GM21619 (cell line): ENCODE measurements around the gene SVIL.
"Not testable (repeated sequence)": the region's sequence is repeated elsewhere in the genome, so short reads cannot be mapped to it uniquely, and the experiment has no call there.

ENCODE experiments used
- ATAC-seq: cut with Tn5 transposase; IDR thresholded peaks from one replicate; pipeline ENCODE4 v1.9.1; 2021; ENCODE audit not compliant: unreplicated experiment

Gene SVIL

DNA sequence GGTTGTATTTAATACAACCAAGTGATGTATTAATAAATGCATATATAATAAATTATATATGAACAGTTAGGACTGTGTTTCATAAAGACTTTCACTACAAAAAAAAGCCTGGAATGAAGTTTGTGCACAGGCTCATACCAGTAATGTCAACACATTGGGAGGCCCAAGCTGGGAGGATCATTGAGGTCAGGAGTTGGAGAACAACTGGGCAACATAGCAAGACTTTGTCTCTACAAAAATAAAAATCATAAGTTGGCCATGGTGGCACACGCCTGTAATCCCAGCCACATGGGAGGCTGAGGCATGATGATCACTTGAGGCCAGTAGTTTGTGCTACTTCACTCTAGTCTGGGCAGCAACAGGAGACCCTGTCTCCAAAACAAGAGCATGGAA lies 15.8 kb upstream of the SVIL start:
- no peak for ATAC-seq

DNA sequence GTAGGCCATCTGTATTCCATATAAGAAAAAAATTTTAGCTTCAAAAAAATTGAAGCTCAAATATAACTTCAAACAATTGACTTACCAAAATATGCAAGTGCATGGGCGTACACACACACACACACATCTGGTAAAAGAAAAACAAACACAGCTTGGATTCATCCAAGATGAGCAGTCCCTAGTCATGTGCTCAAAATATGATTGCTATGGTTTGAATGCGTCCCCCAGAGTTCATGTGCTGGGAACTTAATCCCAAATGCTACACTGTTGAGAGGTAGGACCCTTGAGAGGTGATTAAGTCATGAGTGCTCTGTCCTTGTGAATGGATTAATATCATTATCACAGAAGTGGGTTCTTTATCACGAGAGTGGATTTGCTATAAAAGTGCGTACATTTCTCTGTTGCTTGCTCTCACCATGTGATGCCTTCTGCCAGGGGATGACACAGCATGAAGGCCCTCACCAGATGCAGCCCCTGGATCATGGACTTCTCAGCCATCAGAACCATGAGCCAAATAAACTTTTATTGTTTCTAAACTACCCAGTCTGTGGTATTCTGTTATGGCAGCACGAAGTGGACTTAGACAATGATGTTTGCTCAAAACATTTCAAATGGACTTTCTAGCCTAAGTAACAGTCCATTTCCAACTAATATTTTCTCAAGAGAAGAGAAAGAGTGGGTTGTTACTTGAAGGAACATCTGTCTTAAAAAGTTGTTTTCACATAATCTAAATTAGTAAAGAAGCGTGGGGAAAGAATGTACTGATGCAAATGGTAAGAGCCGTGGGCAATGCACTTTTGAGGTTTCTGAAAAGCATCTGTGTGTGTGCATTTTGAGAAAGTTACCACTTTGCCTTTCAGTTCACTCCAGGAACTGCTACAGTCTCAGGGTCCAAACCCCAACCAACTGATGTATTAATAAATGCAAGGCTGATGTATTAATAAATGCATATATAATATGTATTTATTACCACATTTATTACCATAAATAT lies 15.1 kb upstream of the SVIL start:
- no peak for ATAC-seq

DNA sequence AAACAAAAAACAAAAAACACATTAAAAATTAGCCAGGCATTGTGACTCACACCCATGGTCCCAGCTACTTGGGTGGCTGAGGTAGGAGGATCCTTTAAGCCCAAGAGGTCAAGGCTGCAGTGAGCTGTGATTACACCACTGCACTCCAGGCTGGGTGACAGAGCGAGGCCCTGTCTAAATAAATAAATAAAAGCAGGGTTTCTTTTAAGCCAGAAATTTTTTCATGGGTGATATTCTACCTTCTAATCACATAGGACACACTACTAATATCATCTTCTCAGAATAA lies 14.2 kb upstream of the SVIL start:
- ATAC-seq: no peak

DNA sequence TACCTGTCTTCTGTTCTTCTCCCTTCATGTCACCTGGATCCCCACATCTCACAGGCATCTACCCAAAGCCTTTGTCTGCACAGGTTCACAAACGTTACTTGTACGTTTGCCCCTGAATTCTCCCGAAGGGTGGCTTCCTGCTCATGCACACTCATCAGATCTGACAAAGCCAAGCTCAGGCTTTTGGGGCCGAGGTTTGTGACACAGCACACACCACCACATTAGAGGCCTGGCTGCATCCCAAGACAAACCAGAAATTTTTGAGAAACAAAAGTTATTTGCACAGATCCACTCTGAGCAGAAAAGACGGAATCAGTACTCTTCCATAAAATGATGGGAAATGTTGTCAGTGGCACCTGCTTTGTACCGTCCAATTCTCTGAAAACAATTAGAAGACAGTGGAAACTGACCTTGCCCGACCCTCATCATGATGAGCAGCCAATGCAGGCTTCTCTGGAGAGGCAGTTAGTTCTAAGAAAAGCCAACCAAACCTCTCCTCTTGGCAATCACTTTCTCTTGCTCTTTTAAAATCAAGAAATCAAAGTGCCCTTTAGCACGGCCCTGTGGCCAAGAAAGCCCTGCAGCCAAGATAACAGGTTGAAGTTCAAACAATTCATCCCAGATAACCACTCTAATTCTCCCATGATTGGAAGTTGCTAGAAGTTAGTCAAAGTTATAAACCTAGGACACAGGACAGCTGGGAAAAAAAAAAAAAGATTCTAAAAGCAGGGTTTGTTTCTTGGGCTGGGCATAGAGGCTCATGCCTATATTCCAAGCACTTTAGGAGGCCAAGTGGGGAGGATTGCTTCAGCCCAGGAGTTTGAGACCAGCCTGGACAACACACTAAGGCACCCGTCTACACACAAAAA lies 13.6 kb upstream of the SVIL start:
- no peak for ATAC-seq

DNA sequence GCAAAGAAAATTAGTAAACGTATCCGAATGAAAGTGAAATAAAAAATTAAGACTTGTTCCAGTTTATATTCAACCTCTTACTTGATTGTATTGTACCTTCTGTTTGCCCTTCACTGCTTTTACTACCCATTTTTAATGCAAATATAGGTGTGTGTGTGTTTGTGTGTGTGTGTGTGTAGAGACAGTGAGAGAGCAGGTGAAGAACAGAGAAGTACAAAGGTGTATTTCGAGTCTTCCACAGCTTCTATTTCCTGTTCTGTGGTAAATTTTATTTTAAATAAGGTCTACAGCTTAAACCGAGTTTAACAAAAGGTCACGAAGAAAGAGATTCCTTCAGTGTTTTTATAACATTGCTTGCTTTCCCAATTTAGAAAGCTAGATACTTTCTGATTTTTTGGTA lies 12.7 kb upstream of the SVIL start:
- no peak for ATAC-seq

DNA sequence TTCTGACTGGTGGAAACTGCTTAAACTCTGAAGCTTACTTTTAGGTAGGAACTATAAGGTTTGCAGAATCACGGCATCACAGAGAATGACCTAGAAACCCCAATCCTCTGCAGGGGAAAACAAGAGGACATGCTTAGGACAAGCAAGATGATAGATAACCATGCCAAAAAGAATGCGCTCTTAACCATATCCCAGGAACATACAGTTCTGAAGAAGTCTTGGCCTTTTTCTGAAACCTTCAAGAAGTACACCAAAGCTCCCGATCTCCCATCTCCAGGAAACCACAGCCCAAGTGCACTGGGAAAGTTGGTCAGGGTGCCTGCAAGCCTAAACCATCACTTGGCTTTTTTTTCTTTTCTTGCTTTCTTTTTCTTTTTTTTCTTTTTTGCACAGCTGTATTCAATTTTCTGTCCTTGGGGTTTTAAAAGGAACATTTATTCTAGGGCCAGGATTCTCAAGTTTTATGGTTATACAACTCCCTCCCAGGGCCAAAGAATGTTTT lies 12.2 kb upstream of the SVIL start:
- no peak for ATAC-seq

DNA sequence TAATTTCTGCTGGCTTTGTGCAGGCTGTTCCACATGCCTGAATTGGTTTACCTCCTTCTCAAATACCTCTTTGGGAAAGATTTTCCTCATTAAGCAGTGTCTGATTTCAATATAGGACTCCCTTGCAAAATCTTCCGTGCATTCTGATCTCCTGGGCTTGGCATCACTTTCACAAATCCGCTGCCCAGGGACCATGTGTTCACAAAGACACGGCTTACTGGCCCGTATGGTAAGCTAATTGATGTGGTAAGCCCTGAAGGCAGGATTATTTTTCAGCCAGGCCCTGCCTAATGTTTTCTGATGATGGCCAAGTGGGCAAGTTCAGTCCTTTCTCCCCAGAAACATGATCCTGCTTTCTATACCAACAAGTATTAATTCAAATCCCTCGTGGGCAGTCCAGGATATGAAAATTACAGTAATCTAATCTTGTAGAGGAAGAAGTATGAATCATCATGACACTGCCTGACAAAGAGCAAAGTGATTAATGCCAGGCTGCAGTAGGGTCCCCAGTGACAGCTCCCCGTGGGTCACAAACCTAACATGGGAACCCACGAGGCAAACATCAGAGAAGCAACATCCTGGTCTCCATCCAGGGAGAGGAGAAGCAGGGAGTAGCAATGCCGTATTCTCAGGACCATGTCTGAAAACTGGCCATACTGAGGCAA lies 11.6 kb upstream of the SVIL start:
- ATAC-seq: no peak

DNA sequence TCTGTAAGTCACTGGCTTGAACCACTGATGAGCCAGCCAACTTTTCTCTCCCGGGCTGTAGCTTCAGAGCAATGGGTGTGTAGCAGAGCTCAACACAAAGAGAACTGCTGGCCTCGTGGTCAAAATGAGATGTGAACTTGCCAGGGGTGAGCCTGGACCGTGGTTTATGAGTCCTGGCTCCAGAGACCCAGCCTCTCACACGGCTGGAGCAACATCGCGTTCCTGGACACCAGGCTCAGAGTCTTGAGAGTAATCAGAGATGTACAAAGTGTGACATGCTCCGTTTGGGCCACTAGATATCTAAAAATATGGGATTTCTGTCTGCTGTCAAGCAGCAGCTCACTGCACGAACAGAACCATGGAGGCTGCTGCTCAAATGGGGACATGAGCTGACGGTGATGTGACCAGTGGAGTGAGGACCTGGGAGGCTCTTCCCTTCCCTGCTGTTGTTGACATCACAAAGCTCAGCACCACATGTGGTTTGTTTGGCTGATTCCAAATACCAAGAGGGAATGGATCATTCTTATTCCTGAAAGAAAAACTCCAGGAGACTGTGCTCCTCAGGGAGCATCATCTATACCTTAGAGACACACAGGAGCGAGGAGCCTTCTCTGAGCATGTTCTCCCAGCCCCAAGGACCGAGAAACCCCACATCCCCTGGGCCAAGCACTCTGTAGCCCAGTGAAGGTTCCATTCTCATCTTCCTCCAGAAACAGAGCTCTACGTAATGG lies 9.2 kb upstream of the SVIL start:
- no peak for ATAC-seq

DNA sequence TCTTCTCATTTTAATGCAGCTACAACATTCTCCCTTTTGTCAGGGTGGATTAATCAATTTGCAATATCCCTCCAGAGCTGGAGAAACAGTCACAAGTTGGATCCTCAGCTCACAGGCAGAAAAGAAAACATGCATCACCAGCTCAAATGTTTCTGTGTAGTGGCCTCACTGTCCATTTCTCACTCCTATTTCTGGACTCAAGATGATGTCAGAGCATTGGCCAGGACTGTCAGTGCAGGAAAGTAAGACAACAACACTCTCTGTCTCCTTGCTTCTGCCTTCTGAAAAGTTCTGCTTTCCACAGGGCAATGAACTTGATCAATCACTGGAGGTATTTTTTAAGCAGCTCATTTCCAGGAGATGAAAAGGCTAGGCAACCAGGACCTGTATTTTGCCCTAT lies 8.2 kb upstream of the SVIL start:
- ATAC-seq: no peak

DNA sequence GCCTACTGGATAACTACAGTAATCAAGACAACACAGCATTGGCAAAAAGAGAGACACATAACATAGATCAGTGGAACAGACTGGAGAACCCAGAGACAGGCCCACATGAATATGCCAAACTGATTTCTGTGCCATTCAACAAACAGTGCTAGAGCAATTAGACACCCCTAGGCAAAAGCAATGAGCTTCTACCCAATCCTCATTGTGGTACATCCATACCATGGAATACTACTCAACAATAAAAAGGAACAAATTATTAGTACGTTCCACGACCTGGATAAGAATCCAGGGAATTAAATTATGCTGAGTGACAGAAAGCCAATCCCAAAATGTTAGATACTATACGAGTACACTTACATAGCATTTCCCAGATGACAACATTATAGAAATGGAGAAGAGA lies 2.8 kb upstream of the SVIL start:
- ATAC-seq: no peak

DNA sequence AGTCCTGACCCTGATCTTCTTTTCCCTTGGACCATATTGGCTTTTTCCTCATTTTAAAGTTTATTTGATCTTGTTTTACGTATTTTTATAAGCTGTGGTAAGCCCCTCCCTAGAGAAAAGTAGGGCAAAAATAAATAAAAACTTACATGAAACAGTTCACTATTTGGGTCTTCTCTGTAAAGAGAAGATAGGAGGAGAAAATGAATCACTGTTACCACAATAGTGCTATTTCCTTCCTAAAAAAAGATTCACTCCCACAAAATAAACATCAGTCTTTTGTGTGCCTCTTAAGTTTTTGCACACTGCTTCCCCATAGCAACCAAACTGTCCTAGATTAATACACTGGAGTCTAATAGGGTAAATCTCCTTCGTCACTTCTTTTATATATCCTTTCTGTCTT lies 1.4 kb upstream of the SVIL start:
- ATAC-seq: peak; percentile 9

DNA sequence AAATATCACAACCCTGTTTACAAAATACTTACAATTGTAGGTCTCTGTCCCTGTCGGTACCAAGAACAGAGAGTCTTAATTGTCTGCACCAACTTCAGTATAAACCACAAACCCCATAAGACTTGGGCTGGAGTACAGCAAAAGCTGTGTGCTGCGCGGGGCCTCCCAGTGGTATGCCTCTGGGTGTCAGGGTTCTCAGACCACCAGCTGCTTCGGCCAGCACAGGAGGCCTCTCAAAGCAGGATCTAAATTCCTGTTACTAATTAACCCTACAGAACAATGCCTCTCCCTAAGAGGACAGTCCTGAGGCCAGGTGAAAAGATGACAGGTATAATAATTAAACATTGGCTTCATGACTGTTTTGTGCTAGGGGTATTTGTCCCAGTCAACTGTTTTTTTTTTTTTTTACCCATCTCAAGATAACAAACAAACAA lies 957 bp upstream of the SVIL start:
- ATAC-seq: peak; percentile 67

DNA sequence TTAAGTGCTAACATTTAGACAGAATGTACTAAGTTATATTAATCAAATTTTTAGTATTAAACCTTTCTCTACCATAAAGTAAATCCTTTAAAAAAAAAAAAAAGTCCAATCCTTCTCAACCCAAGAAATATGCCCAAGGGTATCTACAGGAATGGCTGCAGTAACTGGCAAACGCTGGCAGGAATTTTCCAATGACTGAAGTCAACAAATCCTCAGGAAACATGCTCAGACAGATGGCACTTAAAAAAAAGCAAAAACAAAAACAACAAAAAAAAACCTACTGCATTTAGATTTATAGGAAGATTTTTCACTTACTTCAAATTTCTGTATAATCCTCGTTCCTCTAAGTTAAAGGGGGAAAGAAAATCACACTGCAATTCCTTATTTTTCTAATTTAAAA lies 666 bp downstream of the SVIL start:
- no peak for ATAC-seq

DNA sequence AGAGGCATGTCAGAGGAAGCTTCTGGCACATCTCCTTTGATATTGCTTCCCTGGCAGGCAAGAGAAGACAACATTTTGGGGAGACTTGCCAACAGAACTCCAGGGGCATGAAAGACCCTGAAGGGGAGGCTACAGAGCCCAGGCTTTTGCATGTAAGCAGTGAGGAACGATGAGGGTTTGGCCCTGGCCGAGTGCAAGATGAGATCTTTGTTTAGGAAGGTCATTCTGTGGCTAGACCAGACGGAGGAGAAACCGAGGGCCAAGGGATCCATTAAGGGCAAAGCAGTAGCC lies 3.8 kb downstream of the SVIL start:
- ATAC-seq: no peak

DNA sequence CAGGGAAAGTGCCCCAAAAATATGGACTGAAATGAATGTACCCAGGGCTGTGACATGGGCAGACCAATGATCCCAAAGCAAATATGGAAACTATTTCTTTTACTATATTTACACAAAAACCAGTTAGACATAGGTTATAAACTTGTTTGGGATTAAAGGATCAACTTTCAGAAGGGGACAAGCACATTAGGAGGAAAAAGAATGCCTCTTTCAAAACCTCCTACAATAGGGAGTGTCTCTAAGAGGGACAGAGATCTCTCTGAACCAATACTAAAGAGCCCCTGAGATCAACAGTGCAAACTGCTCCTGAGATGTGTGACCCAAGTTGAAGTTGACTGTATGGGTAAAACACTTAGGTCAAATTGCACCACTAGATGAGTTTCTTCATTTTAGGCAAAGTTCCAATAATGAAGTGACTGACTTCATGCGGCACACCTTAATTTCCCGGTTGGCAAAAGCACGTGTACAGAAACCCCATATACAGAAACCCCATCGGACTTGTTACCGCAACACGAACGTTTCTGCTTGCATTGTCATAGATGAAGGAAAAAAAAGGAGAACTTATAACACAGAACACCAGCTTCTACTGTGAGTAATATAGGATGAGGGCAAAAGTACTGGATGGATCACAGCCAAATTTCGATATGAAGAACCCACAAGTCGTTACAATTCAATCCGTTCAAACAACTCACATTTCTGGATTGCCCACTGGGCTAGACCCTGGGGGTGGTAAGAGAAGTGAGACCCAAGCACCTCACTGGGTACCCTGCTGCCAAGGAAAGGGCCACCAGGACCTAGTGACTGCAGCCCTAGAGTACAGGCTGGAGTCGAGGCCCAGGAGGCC lies 4.3 kb downstream of the SVIL start:
- no peak for ATAC-seq

DNA sequence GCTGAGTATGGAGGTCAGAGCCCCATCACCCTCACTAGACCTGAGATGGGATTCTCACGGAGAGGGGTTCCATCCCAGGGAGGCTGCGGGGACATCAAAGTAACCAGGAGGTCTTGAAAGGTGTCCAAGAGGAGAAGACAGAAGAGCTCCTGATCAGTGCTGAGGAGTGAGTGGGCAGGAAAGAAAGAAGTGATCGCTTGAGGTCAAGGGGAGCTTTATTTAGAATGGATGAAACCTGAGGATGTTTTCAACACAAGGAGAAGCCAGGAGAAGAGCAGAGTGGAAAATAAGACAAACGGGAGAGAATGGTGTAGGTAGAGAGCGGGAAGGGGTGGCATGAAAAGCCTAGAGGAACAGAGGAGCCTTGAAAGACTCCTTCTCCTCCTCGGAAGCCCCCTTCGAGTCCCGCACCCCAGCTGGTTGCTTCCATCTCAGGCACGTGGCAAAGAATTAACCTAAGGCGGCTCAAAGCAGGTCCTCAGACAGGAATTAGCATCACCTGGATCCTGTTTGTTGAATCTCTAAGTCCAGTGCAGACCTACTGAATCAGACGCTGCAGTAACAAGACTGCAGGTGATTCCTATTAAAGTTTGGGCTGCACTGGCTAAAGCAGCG lies 5.8 kb downstream of the SVIL start:
- ATAC-seq: no peak

DNA sequence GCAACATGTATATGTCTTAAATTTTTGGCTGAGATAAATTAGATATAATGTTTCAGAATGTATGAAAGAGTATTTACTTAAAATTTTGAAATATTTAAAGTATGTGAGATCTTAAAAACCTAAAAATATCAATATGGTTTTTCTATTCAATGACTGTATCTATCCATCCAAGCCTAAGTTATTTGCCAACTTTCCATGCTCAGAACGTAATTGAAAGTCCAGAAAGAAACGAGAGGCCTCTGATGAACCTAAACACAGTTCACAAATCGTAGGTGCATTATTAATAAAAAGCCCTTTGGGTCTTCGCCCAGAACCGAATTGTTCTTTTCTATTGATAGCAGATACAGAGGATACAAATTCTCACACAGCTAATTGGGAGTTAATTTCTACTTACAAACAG lies 6.5 kb downstream of the SVIL start:
- ATAC-seq: no peak

DNA sequence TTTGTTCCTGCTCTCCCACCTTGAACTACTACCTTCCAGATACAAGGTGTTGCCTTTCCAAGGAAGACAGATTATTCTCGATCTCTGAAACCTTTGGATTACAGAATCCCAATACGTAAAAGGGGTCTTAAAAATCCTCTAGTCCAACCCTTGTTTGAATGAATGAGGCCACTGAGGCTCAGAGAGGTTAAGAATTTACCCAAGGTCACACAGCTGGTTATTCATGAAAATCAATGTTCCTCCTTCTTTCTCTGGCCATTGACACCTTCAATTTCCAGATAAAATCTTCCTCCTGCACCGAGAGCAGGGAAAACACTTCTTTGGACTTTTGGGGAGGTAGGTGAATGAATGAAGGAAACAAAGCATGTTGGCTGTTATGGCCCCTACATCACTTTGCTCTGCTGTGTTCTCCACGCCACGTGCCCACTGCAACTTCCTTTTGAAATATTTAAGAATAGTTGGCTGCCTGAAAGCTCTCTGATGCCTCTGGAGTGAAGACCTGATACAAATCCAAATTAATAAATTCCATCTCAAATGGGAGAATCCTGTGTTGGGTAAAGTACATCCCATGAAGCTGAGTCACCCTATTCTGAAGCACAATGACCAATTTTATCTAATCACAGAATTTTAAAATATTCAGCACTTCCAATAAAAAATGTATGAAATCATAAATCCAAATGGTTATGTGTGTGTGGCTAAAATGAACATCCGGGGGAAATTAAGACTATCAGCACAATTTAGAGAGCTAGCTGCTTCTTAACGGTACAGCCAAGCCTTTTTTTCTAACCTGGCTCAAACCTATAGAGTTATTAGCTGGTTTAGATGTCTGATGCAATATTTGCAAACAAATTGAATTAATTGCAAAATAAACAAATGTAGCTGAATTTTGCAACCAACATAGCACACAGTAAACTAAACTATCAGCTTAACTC lies 7.3 kb downstream of the SVIL start:
- no peak for ATAC-seq

DNA sequence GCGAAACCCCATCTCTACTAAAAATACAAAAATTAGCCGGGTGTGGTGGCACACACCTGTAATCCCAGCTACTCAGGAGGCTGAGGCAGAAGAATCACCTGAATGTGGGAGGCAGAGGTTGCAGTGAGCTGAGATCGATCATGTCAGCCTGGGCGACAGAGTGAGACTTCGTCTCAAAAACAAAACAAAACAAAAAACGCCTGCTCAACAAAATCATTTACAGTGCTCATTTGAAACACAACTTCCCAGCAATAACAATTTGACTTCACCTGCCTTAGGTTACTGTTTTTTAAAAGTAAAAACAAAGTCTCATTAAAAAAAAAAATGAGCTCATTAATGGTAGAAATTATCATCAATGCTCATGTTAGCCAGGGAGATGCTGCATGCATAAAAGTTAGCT lies 10.4 kb downstream of the SVIL start:
- ATAC-seq: not testable (repeated sequence)
